MM.1S (cell line): Measurements from ENCODE around the gene SUSD4.

Experiments
- EZH2 ChIP-seq: fragments of 300-600 bp; sonication (generic); optimal IDR thresholded peaks from 2 replicates; pipeline ENCODE3; 2017; ENCODE audit warnings: low read depth, mild to moderate bottlenecking, antibody characterized with exemption, low read length, mixed read lengths
- TF ChIP-seq, protein P1 (sequence below): fragments of 300-600 bp; sonication (generic); IDR thresholded peaks from 2 replicates; pipeline ENCODE4 v1.5.1; 2016; ENCODE audit warnings: antibody characterized with exemption, low read length, mixed read lengths

DNA sequence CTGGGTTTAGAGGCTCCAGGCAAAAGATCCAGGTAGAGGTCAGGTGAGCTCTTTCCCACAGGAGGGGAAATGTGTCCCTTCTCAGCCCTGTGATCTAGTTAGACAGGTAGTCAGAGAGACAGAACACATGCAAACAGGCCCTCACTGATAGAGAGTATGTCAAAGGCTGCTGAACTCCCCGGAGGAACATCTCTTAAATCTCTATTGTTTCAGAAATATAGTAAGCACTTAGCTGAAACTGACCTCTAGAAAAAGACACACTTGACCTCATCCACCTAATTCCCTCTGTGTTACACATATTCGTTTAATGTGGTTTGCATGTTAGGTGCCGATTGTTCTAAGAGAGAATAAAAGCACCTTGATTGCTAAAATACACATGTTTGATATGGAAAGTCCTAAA lies 23.3 kb downstream of the SUSD4 start:
- TF ChIP-seq, protein P1, sequence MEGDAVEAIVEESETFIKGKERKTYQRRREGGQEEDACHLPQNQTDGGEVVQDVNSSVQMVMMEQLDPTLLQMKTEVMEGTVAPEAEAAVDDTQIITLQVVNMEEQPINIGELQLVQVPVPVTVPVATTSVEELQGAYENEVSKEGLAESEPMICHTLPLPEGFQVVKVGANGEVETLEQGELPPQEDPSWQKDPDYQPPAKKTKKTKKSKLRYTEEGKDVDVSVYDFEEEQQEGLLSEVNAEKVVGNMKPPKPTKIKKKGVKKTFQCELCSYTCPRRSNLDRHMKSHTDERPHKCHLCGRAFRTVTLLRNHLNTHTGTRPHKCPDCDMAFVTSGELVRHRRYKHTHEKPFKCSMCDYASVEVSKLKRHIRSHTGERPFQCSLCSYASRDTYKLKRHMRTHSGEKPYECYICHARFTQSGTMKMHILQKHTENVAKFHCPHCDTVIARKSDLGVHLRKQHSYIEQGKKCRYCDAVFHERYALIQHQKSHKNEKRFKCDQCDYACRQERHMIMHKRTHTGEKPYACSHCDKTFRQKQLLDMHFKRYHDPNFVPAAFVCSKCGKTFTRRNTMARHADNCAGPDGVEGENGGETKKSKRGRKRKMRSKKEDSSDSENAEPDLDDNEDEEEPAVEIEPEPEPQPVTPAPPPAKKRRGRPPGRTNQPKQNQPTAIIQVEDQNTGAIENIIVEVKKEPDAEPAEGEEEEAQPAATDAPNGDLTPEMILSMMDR, result no peak
- no peak for TF ChIP-seq EZH2
